Measurements from ENCODE around the gene CNTN4.

DNA sequence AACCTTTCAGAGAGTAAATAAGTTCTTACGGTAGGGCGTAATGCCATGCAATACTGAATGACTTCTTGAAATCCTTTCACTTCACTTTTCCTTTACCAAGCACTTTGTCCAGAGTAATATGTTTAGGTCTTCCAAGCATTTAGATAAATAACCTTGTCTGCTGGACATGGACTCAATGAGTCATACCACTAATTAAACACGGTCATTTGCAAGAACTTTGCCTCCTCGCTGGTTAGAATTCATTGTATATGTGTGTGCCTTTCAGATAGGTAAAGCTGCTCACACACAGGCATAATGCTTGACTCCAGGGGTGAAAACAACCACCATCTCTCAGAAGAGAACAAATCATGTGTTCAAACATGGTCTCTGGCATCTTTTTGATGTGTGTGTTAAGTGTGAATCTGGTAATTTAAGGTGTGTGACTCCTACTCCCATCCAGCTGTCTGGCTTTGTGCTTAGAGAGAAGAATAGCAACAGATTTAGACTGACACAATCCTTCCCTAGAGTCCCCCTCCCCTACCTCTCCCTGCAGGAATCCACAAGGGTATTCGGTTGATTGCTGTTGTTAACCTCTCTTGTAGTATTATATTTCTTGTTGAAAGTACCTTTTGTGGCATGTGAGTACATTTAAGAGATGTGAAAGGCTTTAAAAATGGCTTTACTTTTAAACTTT lies 419.0 kb downstream of the CNTN4 start:
- TF ChIP-seq, protein P1, sequence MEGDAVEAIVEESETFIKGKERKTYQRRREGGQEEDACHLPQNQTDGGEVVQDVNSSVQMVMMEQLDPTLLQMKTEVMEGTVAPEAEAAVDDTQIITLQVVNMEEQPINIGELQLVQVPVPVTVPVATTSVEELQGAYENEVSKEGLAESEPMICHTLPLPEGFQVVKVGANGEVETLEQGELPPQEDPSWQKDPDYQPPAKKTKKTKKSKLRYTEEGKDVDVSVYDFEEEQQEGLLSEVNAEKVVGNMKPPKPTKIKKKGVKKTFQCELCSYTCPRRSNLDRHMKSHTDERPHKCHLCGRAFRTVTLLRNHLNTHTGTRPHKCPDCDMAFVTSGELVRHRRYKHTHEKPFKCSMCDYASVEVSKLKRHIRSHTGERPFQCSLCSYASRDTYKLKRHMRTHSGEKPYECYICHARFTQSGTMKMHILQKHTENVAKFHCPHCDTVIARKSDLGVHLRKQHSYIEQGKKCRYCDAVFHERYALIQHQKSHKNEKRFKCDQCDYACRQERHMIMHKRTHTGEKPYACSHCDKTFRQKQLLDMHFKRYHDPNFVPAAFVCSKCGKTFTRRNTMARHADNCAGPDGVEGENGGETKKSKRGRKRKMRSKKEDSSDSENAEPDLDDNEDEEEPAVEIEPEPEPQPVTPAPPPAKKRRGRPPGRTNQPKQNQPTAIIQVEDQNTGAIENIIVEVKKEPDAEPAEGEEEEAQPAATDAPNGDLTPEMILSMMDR (IDR thresholded peaks at IDR 0.05; ENCODE audit: borderline replicate concordance, extremely low read depth, low read length, poor library complexity, severe bottlenecking) = no peak
- no peak for TF ChIP-seq EZH2 (IDR thresholded peaks at IDR 0.05; ENCODE audit: borderline replicate concordance, low read depth, low read length, severe bottlenecking)

Data from DND-41 (cell line).